Body of pancreas (tissue), 4 donors: Measurements from ENCODE around the gene GRIFIN.

Source experiments
- CTCF ChIP-seq, 7 experiments: fragments of 450-650 bp in 4 of 7; fragments of 200-600 bp in 3 of 7; sonication (generic) in 3 of 7; IDR thresholded peaks; one replicate each; pipeline ENCODE4 v1.5.1; 2016 to 2019; ENCODE audit warnings: antibody characterized with exemption in 7 of 7
- POLR2A ChIP-seq, 3 donors: fragments of 450-650 bp; IDR thresholded peaks; one replicate each; pipeline ENCODE4 v1.6.1; 2016; ENCODE audit warnings: antibody characterized with exemption in 3 of 3, mild to moderate bottlenecking in 2 of 3

- TF ChIP-seq CTCF (IDR thresholded peaks at IDR 0.05) = no peak
- no peak for TF ChIP-seq POLR2A (IDR thresholded peaks at IDR 0.05)
These were observed 45.1 kb upstream of the GRIFIN start for GRCh38 chr7:2521341-2521745.
